Gastrocnemius medialis (tissue), 4 donors: Measurements from ENCODE around the gene NEO1. TPM values are rescaled to one million over a fixed set of nuclear protein-coding genes. Genes with fewer than 3 reads are reported as not detected.

Experiments
- ATAC-seq, 2 donors: fragments of 150-250 bp; one replicate each; pipeline ENCODE4 v1.9.1; 2016
- DNase-seq, 2 donors: peaks; one replicate each; pipeline ENCODE4 v3.0.0-alpha.2; 2019
- H3K27ac ChIP-seq, 4 donors: fragments of 200-600 bp; sonication (generic); 1 replicate in 1 of 4; 2 replicates in 3 of 4; pipeline ENCODE4 v1.5.1; 2016 to 2018; ENCODE audit warnings: mild to moderate bottlenecking in 2 of 4, moderate library complexity in 1 of 4
- H3K27me3 ChIP-seq, 3 donors: fragments of 200-600 bp; sonication (generic) in 2 of 3; 1 replicate in 1 of 3; 2 replicates in 2 of 3; pipeline versions ENCODE4 v1.5.1 to v1.6.0; 2016 to 2019; ENCODE audit warnings: mild to moderate bottlenecking in 1 of 3, moderate library complexity in 1 of 3
- H3K36me3 ChIP-seq, 2 donors: fragments of 200-600 bp; sonication (generic) in 1 of 2; one replicate each; pipeline ENCODE4 v1.5.1; 2017 to 2018
- H3K4me1 ChIP-seq, 2 donors: fragments of 200-600 bp; sonication (generic) in 1 of 2; one replicate each; pipeline ENCODE4 v1.5.1; 2016 to 2017; ENCODE audit warnings: mild to moderate bottlenecking in 2 of 2
- H3K4me3 ChIP-seq, 4 donors: fragments of 200-600 bp; sonication (generic) in 3 of 4; 1 replicate in 1 of 4; 2 replicates in 3 of 4; pipeline ENCODE4 v1.5.1; 2016 to 2019; ENCODE audit warnings: mild to moderate bottlenecking in 2 of 4
- H3K9me3 ChIP-seq, 3 donors: fragments of 200-600 bp; sonication (generic) in 2 of 3; 1 replicate in 1 of 3; 2 replicates in 2 of 3; pipeline ENCODE4 v1.5.1; 2016 to 2019
- CTCF ChIP-seq, 5 experiments: fragments of 450-650 bp in 3 of 5; fragments of 200-600 bp in 2 of 5; sonication (generic) in 2 of 5; IDR thresholded peaks in 4 of 5; conservative IDR thresholded peaks in 1 of 5; 1 replicate in 4 of 5; 2 replicates in 1 of 5; pipeline ENCODE4 v1.5.1; 2016 to 2019; ENCODE audit warnings: antibody characterized with exemption in 5 of 5, mild to moderate bottlenecking in 3 of 5, moderate library complexity in 3 of 5
- POLR2A ChIP-seq, 2 donors: fragments of 450-650 bp; IDR thresholded peaks; one replicate each; pipeline ENCODE4 v1.6.1; 2017; ENCODE audit warnings: antibody characterized with exemption in 2 of 2, mild to moderate bottlenecking in 2 of 2, moderate library complexity in 2 of 2
- in situ Hi-C, 4 donors: fragments of 200-750 bp; cut with MboI; loops; one replicate each; pipeline versions ENCODE4 v1.15.0 to v1.8.0; 2017; ENCODE audit warnings: low sequenced_read_pairs in 4 of 4
- intact Hi-C: fragments of 100-400 bp; cut with DNase I; formaldehyde crosslinking; loops from one replicate; pipeline ENCODE4 v1.15.1; 2023; ENCODE audit warnings: low total_unique reads
- total RNA-seq, 4 donors: library from RNA; depleted of rRNA; stranded (reverse); fragments of >200 nt; gene quantifications; one replicate each; pipeline versions ENCODE4 v1.1.0 to v1.2.3, GENCODE V29; 2016

Gene NEO1
- total RNA-seq, 4 donors from 2014 or later: 13.8 to 32.0 (median 20.3) TPM

- DNase-seq (no peak), ATAC-seq (no peak)
- Histone ChIP-seq H3K9me3 (no peaks in the 10 kb centered on the region), H3K4me3 (no peak overlapping the region), H3K27me3 (peaks cover 0 to 2% (median 0%) of the 10 kb centered on the region in 3 donors), H3K27ac (no peak overlapping the region), H3K36me3 (no peaks in the 10 kb centered on the region), H3K4me1 (no peaks in the 10 kb centered on the region)
- in situ Hi-C loops: no loop called here
- intact Hi-C loops: no loop called here
- TF ChIP-seq POLR2A (IDR thresholded peaks at IDR 0.05) (no peak), CTCF (IDR thresholded peaks at IDR 0.05 in 4 of 5, conservative IDR thresholded peaks at IDR 0.05 in 1 of 5) (no peak)
Observed at GRCh38 chr15:73338606-73339374, 286.5 kb downstream of the NEO1 start.

- no peak overlapping the region for H3K4me3 ChIP-seq
- H3K9me3 ChIP-seq: no peaks in the 10 kb centered on the region
- no peaks in the 10 kb centered on the region for H3K36me3 ChIP-seq
- intact Hi-C loops (no loop called here), in situ Hi-C loops (no loop called here)
- H3K27ac ChIP-seq: no peak overlapping the region
- no peak for DNase-seq
- H3K27me3 ChIP-seq: peaks cover 0 to 2% (median 0%) of the 10 kb centered on the region in 3 donors
- TF ChIP-seq POLR2A (IDR thresholded peaks at IDR 0.05) (no peak), CTCF (IDR thresholded peaks at IDR 0.05 in 4 of 5, conservative IDR thresholded peaks at IDR 0.05 in 1 of 5) (no peak)
- no peak for ATAC-seq
- no peaks in the 10 kb centered on the region for H3K4me1 ChIP-seq
Observed at GRCh38 chr15:73340502-73341192, 288.4 kb downstream of the NEO1 start.

GRCh38 chr15:73341886-73342600 is 289.8 kb downstream of the NEO1 start:
- intact Hi-C loops (no loop called here), in situ Hi-C loops (no loop called here)
- Histone ChIP-seq H3K9me3 (no peaks in the 10 kb centered on the region), H3K27me3 (peaks cover 0 to 2% (median 0%) of the 10 kb centered on the region in 3 donors), H3K27ac (no peak overlapping the region), H3K36me3 (no peaks in the 10 kb centered on the region), H3K4me3 (no peak overlapping the region), H3K4me1 (no peaks in the 10 kb centered on the region)
- ATAC-seq (no peak), DNase-seq (no peak)
- TF ChIP-seq CTCF (IDR thresholded peaks at IDR 0.05 in 4 of 5, conservative IDR thresholded peaks at IDR 0.05 in 1 of 5) (no peak), POLR2A (IDR thresholded peaks at IDR 0.05) (no peak)

GRCh38 chr15:73344056-73344455 is 291.8 kb downstream of the NEO1 start:
- ATAC-seq: no peak

More at GRCh38 chr15:73344056-73344455, 291.8 kb downstream of the NEO1 start:
- in situ Hi-C loops: no loop called here
- Histone ChIP-seq H3K36me3 (no peaks in the 10 kb centered on the region), H3K4me3 (no peak overlapping the region), H3K27me3 (peaks cover 0 to 2% (median 0%) of the 10 kb centered on the region in 3 donors), H3K4me1 (no peaks in the 10 kb centered on the region), H3K9me3 (no peaks in the 10 kb centered on the region), H3K27ac (no peak overlapping the region)
- TF ChIP-seq POLR2A (IDR thresholded peaks at IDR 0.05) (no peak), CTCF (IDR thresholded peaks at IDR 0.05 in 4 of 5, conservative IDR thresholded peaks at IDR 0.05 in 1 of 5) (no peak)
- intact Hi-C loops: no loop called here
- DNase-seq: no peak
